ENCODE data around the gene SNX9.
"Not testable (repeated sequence)": the region's sequence is repeated elsewhere in the genome, so short reads cannot be mapped to it uniquely, and the experiment has no call there.

The SNX9 gene

DNA sequence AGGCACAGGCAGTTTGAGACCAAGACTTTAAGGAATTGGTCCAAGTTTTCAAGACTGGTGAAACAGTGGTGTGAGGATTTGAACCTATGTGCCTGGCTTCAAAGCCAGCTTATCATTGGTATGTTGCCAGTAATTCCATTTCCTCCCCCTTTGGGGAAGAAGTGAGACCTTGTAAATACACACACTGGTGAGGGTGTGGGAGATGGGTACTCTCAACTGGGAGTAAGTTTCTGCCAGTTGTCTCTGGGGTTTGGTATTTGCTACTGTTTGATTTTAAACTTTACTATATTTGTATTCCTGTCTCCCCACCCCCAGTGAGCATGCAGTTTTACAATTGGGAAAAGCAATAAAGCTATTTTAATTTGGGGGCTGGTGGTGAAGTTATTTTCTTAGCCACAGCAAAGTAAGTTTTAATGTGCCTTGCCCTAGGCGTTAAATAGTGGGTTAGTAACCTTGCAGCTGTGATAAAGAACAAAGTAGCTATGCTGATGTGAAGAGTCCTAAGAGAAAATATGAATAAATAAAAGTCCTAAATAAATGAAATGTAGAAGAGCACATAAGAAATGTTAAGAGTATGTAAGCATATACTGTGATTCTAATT lies 31.0 kb downstream of the SNX9 start:
- Histone ChIP-seq H3K4me3 (ENCODE audit: low read length) (no peak overlapping the region), H3K4me2 (ENCODE audit: low read length) (no peak overlapping the region), H3K9ac (ENCODE audit: low read depth, low read length) (no peak overlapping the region), H3K27me3 (ENCODE audit: control insufficient read depth, insufficient read depth, low read length) (no peaks in the 10 kb centered on the region), H3K9me3 (replicated peaks; ENCODE audit: low read length) (peaks cover 7% of the 10 kb centered on the region), H3K36me3 (ENCODE audit: insufficient read depth, low read length) (no peaks in the 10 kb centered on the region), H3K4me1 (ENCODE audit: control insufficient read depth, insufficient read depth, low read length) (no peaks in the 10 kb centered on the region)

DNA sequence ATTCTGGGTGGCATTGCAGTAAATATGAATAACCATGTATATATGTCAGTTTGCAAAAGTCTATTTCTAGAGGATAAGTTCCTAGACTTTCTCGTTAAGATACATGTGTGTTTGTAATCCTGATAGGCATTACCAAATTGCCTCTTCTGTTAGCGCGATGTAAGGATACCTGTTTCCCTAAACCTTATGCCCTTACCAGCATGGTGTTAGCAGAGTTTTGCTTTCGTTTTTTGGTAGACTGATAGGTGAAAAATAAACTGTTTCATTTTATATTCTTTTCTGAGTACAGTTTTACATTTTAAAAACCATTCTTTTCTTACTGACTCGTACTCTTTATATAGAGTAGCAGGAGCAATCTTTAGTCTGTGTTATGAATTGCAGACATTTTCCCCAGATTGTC lies 32.3 kb downstream of the SNX9 start:
- Histone ChIP-seq H3K4me2 (ENCODE audit: low read length) (no peak overlapping the region), H3K27me3 (ENCODE audit: control insufficient read depth, insufficient read depth, low read length) (no peaks in the 10 kb centered on the region), H3K36me3 (ENCODE audit: insufficient read depth, low read length) (no peaks in the 10 kb centered on the region), H3K4me1 (ENCODE audit: control insufficient read depth, insufficient read depth, low read length) (peaks cover 2% of the 10 kb centered on the region), H3K9ac (ENCODE audit: low read depth, low read length) (no peak overlapping the region), H3K9me3 (replicated peaks; ENCODE audit: low read length) (peaks cover 7% of the 10 kb centered on the region), H3K4me3 (ENCODE audit: low read length) (no peak overlapping the region)

DNA sequence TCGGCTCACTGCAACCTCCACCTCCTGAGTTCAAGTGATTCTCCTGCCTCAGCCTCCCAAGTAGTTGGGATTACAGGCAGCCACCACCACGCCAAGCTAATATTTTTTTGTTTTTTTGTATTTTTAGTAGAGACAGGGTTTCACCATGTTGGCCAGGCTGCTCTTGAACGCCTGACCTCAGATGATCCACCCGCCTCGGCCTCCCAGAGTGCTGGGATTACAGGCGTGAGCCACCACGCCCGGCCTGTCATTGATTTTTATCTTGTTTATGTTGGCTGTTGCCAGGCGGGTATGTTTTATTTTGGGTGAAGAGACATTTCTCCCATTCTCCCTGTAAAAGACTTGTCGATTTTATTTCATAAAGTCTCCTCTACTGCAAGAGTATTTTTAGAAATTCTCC lies 32.8 kb downstream of the SNX9 start:
- H3K27me3 ChIP-seq (ENCODE audit: control insufficient read depth, insufficient read depth, low read length); H3K9me3 ChIP-seq (replicated peaks; ENCODE audit: low read length); H3K4me1 ChIP-seq (ENCODE audit: control insufficient read depth, insufficient read depth, low read length); H3K4me3 ChIP-seq (ENCODE audit: low read length); H3K36me3 ChIP-seq (ENCODE audit: insufficient read depth, low read length); H3K9ac ChIP-seq (ENCODE audit: low read depth, low read length); H3K4me2 ChIP-seq (ENCODE audit: low read length): not testable (repeated sequence)

DNA sequence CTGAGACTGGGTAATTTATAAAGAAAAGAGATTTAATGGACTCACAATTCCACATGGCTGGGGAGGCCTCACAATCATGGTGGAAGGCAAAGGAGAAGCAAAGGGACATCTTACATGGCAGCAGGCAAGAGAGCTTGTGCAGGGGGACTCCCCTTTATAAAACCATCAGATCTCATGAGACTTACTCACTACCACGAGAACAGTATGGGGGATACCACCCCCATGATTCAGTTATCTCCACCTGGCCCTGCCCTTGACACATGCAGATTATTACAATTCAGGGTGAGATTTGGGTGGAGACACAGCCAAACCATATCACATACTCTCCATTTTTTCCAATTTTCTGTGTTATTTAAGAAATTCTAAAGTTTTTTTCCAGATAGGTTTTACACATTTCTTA lies 35.6 kb downstream of the SNX9 start:
- H3K9me3 ChIP-seq (replicated peaks; ENCODE audit: low read length); H3K9ac ChIP-seq (ENCODE audit: low read depth, low read length); H3K4me3 ChIP-seq (ENCODE audit: low read length); H3K36me3 ChIP-seq (ENCODE audit: insufficient read depth, low read length); H3K27me3 ChIP-seq (ENCODE audit: control insufficient read depth, insufficient read depth, low read length); H3K4me2 ChIP-seq (ENCODE audit: low read length): not testable (repeated sequence)
- peaks cover 15% of the 10 kb centered on the region for H3K4me1 ChIP-seq (ENCODE audit: control insufficient read depth, insufficient read depth, low read length)

DNA sequence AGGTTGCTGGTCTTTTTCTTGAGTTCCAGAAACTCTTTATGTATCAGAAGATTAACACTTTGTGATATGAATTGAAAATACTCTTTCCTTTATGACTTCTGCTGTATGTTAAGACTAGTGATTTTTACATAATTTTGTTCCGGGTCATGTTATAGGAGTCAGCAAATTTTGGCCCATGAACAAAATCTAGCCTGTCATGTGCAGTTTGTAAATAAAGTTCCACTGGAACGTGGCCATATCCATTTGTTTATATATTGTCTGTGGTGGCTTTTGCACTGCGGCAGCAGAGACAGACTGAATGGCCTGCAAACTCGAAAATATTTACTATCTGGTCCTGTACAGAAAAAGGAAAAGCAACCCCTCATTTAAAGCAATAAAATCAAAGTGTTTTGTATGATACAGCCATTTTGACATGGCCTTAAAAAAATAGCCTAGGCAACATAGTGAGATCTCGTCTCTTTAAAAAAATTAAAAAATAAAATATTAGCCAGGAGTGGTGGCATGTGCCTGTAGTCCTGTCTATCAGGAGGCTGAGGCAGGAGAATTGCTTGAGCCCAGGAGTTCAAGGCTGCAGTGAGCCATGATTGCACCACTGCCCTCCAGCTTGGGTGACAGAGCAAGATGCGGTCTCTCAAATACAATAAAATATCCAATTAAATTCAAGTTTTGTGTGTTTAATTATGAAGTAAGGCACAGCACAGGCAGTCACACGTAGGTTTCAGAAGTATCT lies 36.9 kb downstream of the SNX9 start:
- H3K36me3 ChIP-seq (ENCODE audit: insufficient read depth, low read length) = no peaks in the 10 kb centered on the region
- no peak overlapping the region for H3K4me2 ChIP-seq (ENCODE audit: low read length)
- no peaks in the 10 kb centered on the region for H3K9me3 ChIP-seq (replicated peaks; ENCODE audit: low read length)
- H3K4me3 ChIP-seq (ENCODE audit: low read length) = no peak overlapping the region
- H3K9ac ChIP-seq (ENCODE audit: low read depth, low read length) = no peak overlapping the region
- H3K4me1 ChIP-seq (ENCODE audit: control insufficient read depth, insufficient read depth, low read length) = peaks cover 15% of the 10 kb centered on the region
- no peaks in the 10 kb centered on the region for H3K27me3 ChIP-seq (ENCODE audit: control insufficient read depth, insufficient read depth, low read length)

DNA sequence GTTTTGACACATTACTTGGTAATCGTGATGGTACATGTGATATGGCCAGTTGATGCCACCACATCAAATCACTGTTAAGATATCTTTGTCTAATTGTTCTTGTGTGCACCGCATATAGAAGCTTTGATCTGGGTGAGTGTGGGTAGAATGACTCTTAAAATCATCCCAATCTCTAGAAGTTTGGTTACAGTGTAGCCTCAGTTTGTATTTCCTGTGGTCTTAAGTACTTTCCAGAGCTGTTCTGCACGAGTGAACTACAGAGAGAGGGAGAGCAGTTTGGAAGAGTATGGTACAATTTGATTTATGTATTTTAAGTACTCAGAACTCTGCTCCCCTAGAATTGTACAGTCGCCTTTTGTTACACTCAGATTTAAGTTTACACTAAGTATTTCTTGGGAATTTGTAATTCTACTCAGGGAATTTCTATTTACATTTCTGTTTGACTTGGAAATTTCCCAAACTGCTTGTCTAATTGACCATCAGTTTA lies 37.5 kb downstream of the SNX9 start:
- Histone ChIP-seq H3K9ac (ENCODE audit: low read depth, low read length) (no peak overlapping the region), H3K4me1 (ENCODE audit: control insufficient read depth, insufficient read depth, low read length) (peaks cover 15% of the 10 kb centered on the region), H3K9me3 (replicated peaks; ENCODE audit: low read length) (no peaks in the 10 kb centered on the region), H3K4me2 (ENCODE audit: low read length) (no peak overlapping the region), H3K4me3 (ENCODE audit: low read length) (no peak overlapping the region), H3K36me3 (ENCODE audit: insufficient read depth, low read length) (no peaks in the 10 kb centered on the region), H3K27me3 (ENCODE audit: control insufficient read depth, insufficient read depth, low read length) (no peaks in the 10 kb centered on the region)

DNA sequence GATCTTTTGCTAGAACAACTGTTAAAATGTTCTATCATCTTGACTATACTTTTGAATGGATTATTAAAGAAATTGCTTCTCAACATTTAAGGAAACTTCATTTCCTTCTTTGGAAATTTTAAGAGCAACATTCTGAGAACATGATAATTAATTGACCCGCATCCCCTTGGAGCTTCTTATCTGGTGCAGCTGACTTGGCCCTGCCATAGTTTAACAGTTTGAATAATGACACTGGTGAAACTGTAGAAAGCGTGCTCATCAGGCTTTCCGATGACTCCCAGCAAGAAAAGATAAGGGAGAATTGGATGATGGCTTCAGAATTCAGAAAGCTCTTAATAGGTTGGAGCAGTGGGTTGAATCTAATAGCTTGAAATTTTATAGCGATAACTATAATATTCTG lies 38.1 kb downstream of the SNX9 start:
- H3K36me3 ChIP-seq (ENCODE audit: insufficient read depth, low read length) = no peaks in the 10 kb centered on the region
- no peak overlapping the region for H3K4me2 ChIP-seq (ENCODE audit: low read length)
- H3K27me3 ChIP-seq (ENCODE audit: control insufficient read depth, insufficient read depth, low read length) = no peaks in the 10 kb centered on the region
- no peak overlapping the region for H3K4me3 ChIP-seq (ENCODE audit: low read length)
- H3K9me3 ChIP-seq (replicated peaks; ENCODE audit: low read length) = no peaks in the 10 kb centered on the region
- H3K4me1 ChIP-seq (ENCODE audit: control insufficient read depth, insufficient read depth, low read length) = peaks cover 15% of the 10 kb centered on the region
- no peak overlapping the region for H3K9ac ChIP-seq (ENCODE audit: low read depth, low read length)

DNA sequence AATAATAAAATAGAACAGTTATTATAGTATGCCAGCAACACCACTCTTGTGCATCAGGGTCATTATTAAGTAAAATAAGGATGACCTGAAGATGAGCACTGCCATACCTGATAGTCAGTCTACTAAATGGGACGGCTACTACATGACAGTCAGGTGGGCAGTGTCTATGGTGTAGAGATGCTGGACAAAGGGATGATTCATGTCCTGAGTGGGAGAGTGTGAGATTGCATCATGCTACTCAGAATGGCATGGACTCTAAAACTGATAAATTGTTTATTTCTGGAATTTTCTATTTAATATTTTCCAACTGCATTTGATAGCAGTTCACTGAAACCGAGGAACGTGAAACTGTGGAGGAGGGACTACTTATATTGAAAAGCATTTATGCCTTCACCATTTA lies 38.8 kb downstream of the SNX9 start:
- no peaks in the 10 kb centered on the region for H3K9me3 ChIP-seq (replicated peaks; ENCODE audit: low read length)

DNA sequence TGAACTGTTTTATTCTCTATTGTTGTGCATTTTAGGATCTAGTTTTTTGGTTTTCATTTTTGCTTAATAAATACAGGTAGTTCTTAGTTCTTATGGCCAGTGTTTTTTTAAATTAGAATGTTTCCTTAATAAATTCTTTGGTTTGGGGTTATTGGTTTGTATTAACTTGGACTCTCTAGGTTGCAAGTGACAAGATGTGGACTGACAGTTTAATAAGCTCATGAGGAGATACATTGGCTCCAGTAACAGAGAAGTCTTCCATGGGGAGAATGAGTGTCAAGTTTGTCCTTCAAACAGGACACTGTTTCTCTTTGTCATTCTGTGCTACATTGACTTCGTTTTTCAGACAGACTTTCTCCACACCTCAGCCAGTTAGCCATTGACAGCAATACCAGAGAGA lies 39.7 kb downstream of the SNX9 start:
- Histone ChIP-seq H3K4me1 (ENCODE audit: control insufficient read depth, insufficient read depth, low read length) (peaks cover 27% of the 10 kb centered on the region), H3K4me2 (ENCODE audit: low read length) (no peak overlapping the region), H3K4me3 (ENCODE audit: low read length) (no peak overlapping the region), H3K9ac (ENCODE audit: low read depth, low read length) (no peak overlapping the region), H3K27me3 (ENCODE audit: control insufficient read depth, insufficient read depth, low read length) (no peaks in the 10 kb centered on the region), H3K9me3 (replicated peaks; ENCODE audit: low read length) (no peaks in the 10 kb centered on the region), H3K36me3 (ENCODE audit: insufficient read depth, low read length) (no peaks in the 10 kb centered on the region)

More for the DNA sequence above, 38.8 kb downstream of the SNX9 start:
- no peaks in the 10 kb centered on the region for H3K36me3 ChIP-seq (ENCODE audit: insufficient read depth, low read length)
- peaks cover 19% of the 10 kb centered on the region for H3K4me1 ChIP-seq (ENCODE audit: control insufficient read depth, insufficient read depth, low read length)
- no peaks in the 10 kb centered on the region for H3K27me3 ChIP-seq (ENCODE audit: control insufficient read depth, insufficient read depth, low read length)
- H3K4me2 ChIP-seq (ENCODE audit: low read length) = no peak overlapping the region
- H3K9ac ChIP-seq (ENCODE audit: low read depth, low read length) = no peak overlapping the region
- no peak overlapping the region for H3K4me3 ChIP-seq (ENCODE audit: low read length)

DNA sequence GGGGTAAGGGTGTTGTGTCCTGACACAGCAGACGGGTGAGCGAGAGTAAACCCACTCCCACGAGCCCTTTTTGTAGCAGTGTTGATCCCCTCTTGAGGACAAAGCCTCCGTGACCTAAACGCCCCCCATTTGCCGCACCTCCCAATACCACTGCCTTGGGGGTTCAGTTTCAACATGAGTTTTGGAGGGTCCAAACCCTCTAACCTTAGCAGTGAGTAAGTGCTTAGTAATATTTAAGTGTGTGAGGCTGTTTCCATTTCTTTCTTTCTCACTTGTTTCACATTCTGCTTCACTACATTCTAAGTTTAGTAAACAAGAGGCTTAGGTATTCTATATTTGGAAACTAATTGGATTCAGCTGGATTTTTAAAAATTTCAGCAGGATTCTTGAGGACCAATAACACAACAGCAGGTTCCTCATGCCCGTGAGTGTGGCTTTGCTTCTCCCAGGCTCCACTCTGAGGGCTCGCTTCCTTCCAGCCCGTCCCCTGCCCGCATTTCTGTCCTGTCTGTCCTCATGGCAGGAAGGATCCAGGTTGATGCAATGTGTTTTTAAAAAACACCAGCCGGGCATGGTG lies 41.2 kb downstream of the SNX9 start:
- Histone ChIP-seq H3K4me3 (ENCODE audit: low read length) (no peak overlapping the region), H3K4me2 (ENCODE audit: low read length) (no peak overlapping the region), H3K4me1 (ENCODE audit: control insufficient read depth, insufficient read depth, low read length) (peaks cover 27% of the 10 kb centered on the region)

DNA sequence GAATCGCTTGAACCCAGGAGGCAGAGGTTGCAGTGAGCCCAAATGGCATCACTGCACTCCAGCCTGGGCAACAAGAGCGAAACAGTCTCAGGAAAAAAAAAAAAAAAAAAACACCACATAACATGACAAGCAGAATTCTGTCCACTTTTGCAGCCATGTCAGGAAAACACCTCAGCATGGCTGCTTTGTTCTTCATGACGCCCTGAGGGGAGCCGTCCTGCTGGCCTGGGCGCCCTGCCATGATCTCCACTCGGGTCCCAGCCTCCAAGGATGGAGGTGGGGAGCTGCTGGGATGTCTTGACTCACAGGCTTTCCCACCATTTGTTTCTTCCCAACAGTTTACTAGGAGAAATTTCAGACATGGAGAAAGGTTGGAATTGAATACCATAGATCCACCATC lies 42.2 kb downstream of the SNX9 start:
- no peak overlapping the region for H3K9ac ChIP-seq (ENCODE audit: low read depth, low read length)
- H3K27me3 ChIP-seq (ENCODE audit: control insufficient read depth, insufficient read depth, low read length) = no peaks in the 10 kb centered on the region
- H3K36me3 ChIP-seq (ENCODE audit: insufficient read depth, low read length) = peaks cover 11% of the 10 kb centered on the region
- peaks cover 26% of the 10 kb centered on the region for H3K4me1 ChIP-seq (ENCODE audit: control insufficient read depth, insufficient read depth, low read length)
- H3K4me2 ChIP-seq (ENCODE audit: low read length) = no peak overlapping the region
- no peak overlapping the region for H3K4me3 ChIP-seq (ENCODE audit: low read length)
- H3K9me3 ChIP-seq (replicated peaks; ENCODE audit: low read length) = no peaks in the 10 kb centered on the region

More for the DNA sequence above, 41.2 kb downstream of the SNX9 start:
- H3K36me3 ChIP-seq (ENCODE audit: insufficient read depth, low read length) = peaks cover 1% of the 10 kb centered on the region
- H3K9ac ChIP-seq (ENCODE audit: low read depth, low read length) = no peak overlapping the region
- no peaks in the 10 kb centered on the region for H3K27me3 ChIP-seq (ENCODE audit: control insufficient read depth, insufficient read depth, low read length)
- no peaks in the 10 kb centered on the region for H3K9me3 ChIP-seq (replicated peaks; ENCODE audit: low read length)

DNA sequence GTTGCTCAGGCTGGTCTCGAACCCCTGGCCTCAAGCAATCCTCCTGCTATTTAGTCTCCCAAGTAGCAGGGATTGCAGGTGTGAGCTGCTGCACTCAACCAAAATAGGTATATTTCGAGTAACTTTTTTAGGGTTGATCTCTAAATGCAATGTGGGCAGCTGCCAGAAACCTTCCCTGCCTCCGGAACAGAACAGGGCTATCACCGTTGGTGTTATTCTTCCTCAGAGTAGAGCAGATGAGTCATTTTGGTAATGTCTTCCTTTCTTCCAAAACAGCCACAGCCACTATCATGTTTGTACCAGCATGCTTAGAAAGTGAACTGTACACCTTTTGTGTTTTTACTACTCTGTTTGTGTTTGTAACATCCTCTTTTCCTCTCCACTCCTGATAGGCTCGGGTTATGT lies 44.1 kb downstream of the SNX9 start:
- Histone ChIP-seq H3K4me1 (ENCODE audit: control insufficient read depth, insufficient read depth, low read length) (peaks cover 12% of the 10 kb centered on the region), H3K27me3 (ENCODE audit: control insufficient read depth, insufficient read depth, low read length) (no peaks in the 10 kb centered on the region), H3K4me3 (ENCODE audit: low read length) (no peak overlapping the region), H3K9me3 (replicated peaks; ENCODE audit: low read length) (no peaks in the 10 kb centered on the region), H3K4me2 (ENCODE audit: low read length) (peak overlapping the region; percentile 43), H3K36me3 (ENCODE audit: insufficient read depth, low read length) (peaks cover 18% of the 10 kb centered on the region), H3K9ac (ENCODE audit: low read depth, low read length) (no peak overlapping the region)

Measured in skeletal muscle satellite cell (primary cell).